GM13977 (cell line): ENCODE data around the gene ACTN4.

Experiments
- DNase-seq: peaks from one replicate; pipeline ENCODE4 v3.0.0; 2012; ENCODE audit warnings: low spot score
- CTCF ChIP-seq: IDR thresholded peaks from 2 replicates; pipeline ENCODE4 v1.5.1; 2012; ENCODE audit warnings: mild to moderate bottlenecking, control low read depth; ENCODE audit not compliant: insufficient read depth; ENCODE audit errors: extremely low read depth, missing control alignments
- in situ Hi-C: fragments of 300-500 bp; cut with MboI; formaldehyde crosslinking; loops from one replicate; pipeline ENCODE4 v1.12.0; 2022; ENCODE audit warnings: low sequenced_read_pairs, low pct_unique_long_range_greater_than_20kb, mixed read lengths, inconsistent platforms; ENCODE audit not compliant: unreplicated experiment

The ACTN4 gene

GRCh38 chr19:38700902-38701454, 53.5 kb downstream of the ACTN4 start:
- no peak for TF ChIP-seq CTCF
- no peak for DNase-seq
- in situ Hi-C loops = no loop called here

- in situ Hi-C loops = no loop called here
- TF ChIP-seq CTCF = no peak
- no peak for DNase-seq
These were observed 54.1 kb downstream of the ACTN4 start for GRCh38 chr19:38701455-38702063.

- DNase-seq = no peak
- in situ Hi-C loops = no loop called here
- TF ChIP-seq CTCF = no peak
These were observed 54.8 kb downstream of the ACTN4 start for GRCh38 chr19:38702278-38702677.

- in situ Hi-C loops = no loop called here
- TF ChIP-seq CTCF = no peak
- DNase-seq = no peak
These were observed 56.1 kb downstream of the ACTN4 start for GRCh38 chr19:38703509-38703908.

GRCh38 chr19:38704488-38705026, 57.1 kb downstream of the ACTN4 start:
- in situ Hi-C loops = no loop called here
- TF ChIP-seq CTCF = no peak
- no peak for DNase-seq

GRCh38 chr19:38705197-38706019, 58.0 kb downstream of the ACTN4 start:
- no peak for TF ChIP-seq CTCF
- no peak for DNase-seq
- in situ Hi-C loops = no loop called here
